ENCODE data around the gene TNNI2. TPM values are rescaled to one million over a fixed set of nuclear protein-coding genes. Genes with fewer than 3 reads are reported as not detected.
"Not testable (repeated sequence)": the region's sequence is repeated elsewhere in the genome, so short reads cannot be mapped to it uniquely, and the experiment has no call there.

TNNI2 gene
- total and polyA plus RNA-seq, 7 donors, result 985 to 6,537 (median 2,859) TPM

- intact Hi-C loops (cut with DNase I), result no loop called here
- Histone ChIP-seq H3K36me3 (ENCODE audit: insufficient read depth in 1 of 2, low read depth in 1 of 2) (no peaks in the 10 kb centered on the region), H3K4me1 (no peaks in the 10 kb centered on the region), H3K4me3 (no peak overlapping the region), H3K27ac (no peak overlapping the region), H3K9me3 (no peaks in the 10 kb centered on the region), H3K27me3 (ENCODE audit: insufficient read depth in 3 of 3, low read length in 2 of 3) (peaks cover 0 to 31% (median 2%) of the 10 kb centered on the region in 3 donors)
- DNase-seq, result no peak
- no peak for ATAC-seq
- WGBS, 3 donors, result 74 to 80% (median 76%) methylated on average over 12 of the region's 12 CpGs
- no peak for TF ChIP-seq CTCF (IDR thresholded peaks at IDR 0.05)
Observed at GRCh38 chr11:1796413-1797011, 42.3 kb upstream of the TNNI2 start.

- WGBS, 3 donors, result 76 to 79% (median 79%) methylated on average over 14 of the region's 14 CpGs
- H3K4me1 ChIP-seq, result no peaks in the 10 kb centered on the region
- H3K9me3 ChIP-seq, result no peaks in the 10 kb centered on the region
- TF ChIP-seq CTCF (IDR thresholded peaks at IDR 0.05), result no peak
- H3K27ac ChIP-seq, result no peak overlapping the region
- no peak for ATAC-seq
- DNase-seq, result no peak
- H3K4me3 ChIP-seq, result no peak overlapping the region
- no peaks in the 10 kb centered on the region for H3K36me3 ChIP-seq (ENCODE audit: insufficient read depth in 1 of 2, low read depth in 1 of 2)
- intact Hi-C loops (cut with DNase I), result no loop called here
- H3K27me3 ChIP-seq (ENCODE audit: insufficient read depth in 3 of 3, low read length in 2 of 3), result peaks cover 0 to 30% (median 2%) of the 10 kb centered on the region in 3 donors
Observed at GRCh38 chr11:1797391-1798125, 41.2 kb upstream of the TNNI2 start.

- Histone ChIP-seq H3K4me1 (no peaks in the 10 kb centered on the region), H3K4me3 (no peak overlapping the region), H3K27ac (no peak overlapping the region), H3K9me3 (no peaks in the 10 kb centered on the region), H3K27me3 (ENCODE audit: insufficient read depth in 3 of 3, low read length in 2 of 3) (peaks cover 0 to 20% (median 0%) of the 10 kb centered on the region in 3 donors), H3K36me3 (ENCODE audit: insufficient read depth in 1 of 2, low read depth in 1 of 2) (no peaks in the 10 kb centered on the region)
- 89 to 93% (median 93%) methylated on average over 20 of the region's 20 CpGs for WGBS, 3 donors
- DNase-seq (no peak), ATAC-seq (no peak)
- TF ChIP-seq CTCF (IDR thresholded peaks at IDR 0.05), result no peak
- intact Hi-C loops (cut with DNase I), result no loop called here
Observed at GRCh38 chr11:1803246-1803645, 35.5 kb upstream of the TNNI2 start.

DNA sequence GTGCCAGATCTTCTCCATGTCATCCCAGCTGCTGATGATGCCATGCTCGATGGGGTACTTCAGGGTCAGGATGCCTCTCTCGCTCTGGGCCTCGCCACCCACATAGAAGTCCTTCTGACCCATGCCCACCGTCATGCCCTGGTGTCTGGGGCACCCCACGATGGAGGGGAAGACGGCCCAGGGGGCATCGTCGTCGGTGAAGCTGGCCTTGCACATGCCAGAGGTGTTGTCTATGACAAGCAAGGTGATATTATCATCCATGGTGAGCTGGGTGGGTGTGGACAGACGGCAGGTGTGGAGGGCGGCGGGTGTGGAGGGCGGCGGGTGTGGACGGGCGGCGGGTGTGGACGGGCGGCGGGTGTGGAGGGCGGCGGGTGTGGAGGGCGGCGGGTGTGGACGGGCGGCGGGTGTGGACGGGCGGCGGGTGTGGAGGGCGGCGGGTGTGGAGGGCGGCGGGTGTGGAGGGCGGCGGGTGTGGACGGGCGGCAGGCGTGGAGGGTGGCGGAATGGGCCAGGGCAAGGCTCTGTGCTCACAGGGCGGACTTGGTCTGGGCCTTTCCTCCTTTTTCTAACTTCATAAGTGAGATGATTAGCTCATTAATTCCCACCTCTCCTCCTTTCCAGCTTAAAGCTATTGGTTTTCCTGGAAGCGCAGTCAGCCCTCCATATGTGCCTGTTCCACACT, 34.8 kb upstream of the TNNI2 start:
- H3K4me1 ChIP-seq; H3K27ac ChIP-seq; H3K36me3 ChIP-seq (ENCODE audit: insufficient read depth in 1 of 2, low read depth in 1 of 2); H3K9me3 ChIP-seq; intact Hi-C loops (cut with DNase I); DNase-seq; H3K4me3 ChIP-seq; ATAC-seq: not testable (repeated sequence)
- WGBS, 3 donors, result 93 to 94% (median 94%) methylated on average over 18 to 29 of the region's 42 CpGs
- peaks cover 0 to 17% (median 0%) of the 10 kb centered on the region in 3 donors for H3K27me3 ChIP-seq (ENCODE audit: insufficient read depth in 3 of 3, low read length in 2 of 3)

DNA sequence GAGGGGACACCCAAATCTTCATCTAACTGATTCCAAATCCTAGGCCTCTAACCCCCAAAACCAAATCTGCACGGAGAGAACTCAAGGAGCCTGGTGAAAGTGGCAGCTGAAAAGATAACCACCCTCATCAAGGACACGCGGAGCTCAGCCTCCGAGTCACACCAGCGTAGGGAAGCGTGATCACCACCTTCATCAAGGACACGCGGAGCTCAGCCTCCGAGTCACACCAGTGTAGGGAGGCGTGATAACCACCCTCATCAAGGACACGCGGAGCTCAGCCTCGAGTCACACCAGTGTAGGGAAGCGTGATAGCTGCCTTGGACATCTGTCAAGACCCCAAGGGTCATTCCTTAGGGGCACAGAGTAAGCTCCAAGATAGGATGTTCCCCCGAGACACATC, 33.3 kb upstream of the TNNI2 start:
- Histone ChIP-seq H3K4me3 (no peak overlapping the region), H3K36me3 (ENCODE audit: insufficient read depth in 1 of 2, low read depth in 1 of 2) (no peaks in the 10 kb centered on the region), H3K27ac (no peak overlapping the region), H3K9me3 (no peaks in the 10 kb centered on the region), H3K27me3 (ENCODE audit: insufficient read depth in 3 of 3, low read length in 2 of 3) (peaks cover 0 to 17% (median 0%) of the 10 kb centered on the region in 3 donors), H3K4me1 (no peaks in the 10 kb centered on the region)
- no peak for TF ChIP-seq CTCF (IDR thresholded peaks at IDR 0.05)
- intact Hi-C loops (cut with DNase I), result no loop called here
- ATAC-seq, result no peak
- 85 to 91% (median 88%) methylated on average over 15 of the region's 15 CpGs for WGBS, 3 donors
- no peak for DNase-seq

Measured in psoas muscle (tissue), 8 donors.